Testis (tissue), 2 donors: ENCODE data around the gene KIAA1671.

ENCODE experiments used
- CTCF ChIP-seq, 3 experiments: fragments of 450-650 bp in 2 of 3; fragments of 200-600 bp in 1 of 3; sonication (generic) in 1 of 3; IDR thresholded peaks; one replicate each; pipeline ENCODE4 v1.5.1; 2016 to 2019; ENCODE audit warnings: antibody characterized with exemption in 3 of 3, mild to moderate bottlenecking in 2 of 3, moderate library complexity in 1 of 3
- POLR2A ChIP-seq: fragments of 450-650 bp; IDR thresholded peaks from one replicate; pipeline ENCODE4 v1.6.1; 2017; ENCODE audit warnings: antibody characterized with exemption, mild to moderate bottlenecking, moderate library complexity

DNA sequence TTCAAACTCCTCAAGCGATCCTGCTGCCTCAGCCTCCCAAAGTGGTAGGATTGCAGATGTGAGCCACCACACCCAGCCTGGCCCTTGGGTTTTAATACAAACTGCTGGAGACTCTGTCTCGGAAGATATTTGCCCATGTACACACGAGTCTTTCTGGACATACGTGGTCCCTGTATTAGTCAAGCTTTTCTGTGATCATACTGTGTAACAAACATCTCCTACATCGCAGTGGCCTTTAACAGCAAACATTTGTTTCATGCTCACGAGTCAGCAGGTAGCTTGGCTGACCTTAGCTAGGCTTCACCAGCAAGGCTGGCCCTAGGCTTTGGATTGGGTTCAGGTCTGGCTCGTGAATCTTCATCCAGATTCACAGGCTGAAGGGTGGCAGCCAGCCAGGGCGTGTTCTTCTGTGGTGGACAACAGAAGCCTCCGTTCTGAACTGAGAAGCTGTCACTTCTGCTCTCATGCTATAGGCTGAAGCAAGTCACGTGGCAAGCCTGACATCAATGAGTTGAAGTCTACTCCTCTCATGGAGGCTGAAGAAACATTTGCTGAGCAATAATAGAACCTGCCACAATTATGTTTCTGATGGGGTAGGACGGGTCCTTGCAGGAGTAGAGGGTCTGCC, 8.8 kb downstream of the KIAA1671 start:
- TF ChIP-seq CTCF (IDR thresholded peaks at IDR 0.05): no peak
- no peak for TF ChIP-seq POLR2A
